ENCODE data around the gene NCKAP5. TPM values are rescaled to one million over a fixed set of nuclear protein-coding genes. Genes with fewer than 3 reads are reported as not detected.

Gene NCKAP5
- total and polyA plus RNA-seq, 2 of the 8 experiments (the other 6 are each of a cell fraction or from before 2014, with no cell fraction given) = 0.27 to 0.86 TPM

GRCh38 chr2:132937629-132938028 is 630.6 kb downstream of the NCKAP5 start (continued):
- TF ChIP-seq KDM1A (IDR thresholded peaks at IDR 0.05; ENCODE audit: borderline replicate concordance, low read length) (no peak), HDAC6 (IDR thresholded peaks at IDR 0.05; ENCODE audit: low read depth, low read length) (no peak)
